GM10266 (cell line): ENCODE data around the gene A4GALT.
"Not testable (repeated sequence)": the region's sequence is repeated elsewhere in the genome, so short reads cannot be mapped to it uniquely, and the experiment has no call there.

Experiments used
- DNase-seq: peaks from one replicate; pipeline ENCODE4 v3.0.0; 2012; ENCODE audit errors: extremely low spot score
- CTCF ChIP-seq: IDR thresholded peaks from 2 replicates; pipeline ENCODE4 v1.5.1; 2012; ENCODE audit warnings: mild to moderate bottlenecking, low read depth; ENCODE audit not compliant: control insufficient read depth, insufficient read depth; ENCODE audit errors: missing control alignments

Gene A4GALT

GRCh38 chr22:42676059-42676607 lies 44.5 kb downstream of the A4GALT start:
- DNase-seq = no peak
- TF ChIP-seq CTCF = no peak

- TF ChIP-seq CTCF = no peak
- no peak for DNase-seq
Measured at GRCh38 chr22:42673898-42674401, 46.7 kb downstream of the A4GALT start.

- DNase-seq = not testable (repeated sequence)
Measured at GRCh38 chr22:42673071-42673470, 47.6 kb downstream of the A4GALT start.

DNA sequence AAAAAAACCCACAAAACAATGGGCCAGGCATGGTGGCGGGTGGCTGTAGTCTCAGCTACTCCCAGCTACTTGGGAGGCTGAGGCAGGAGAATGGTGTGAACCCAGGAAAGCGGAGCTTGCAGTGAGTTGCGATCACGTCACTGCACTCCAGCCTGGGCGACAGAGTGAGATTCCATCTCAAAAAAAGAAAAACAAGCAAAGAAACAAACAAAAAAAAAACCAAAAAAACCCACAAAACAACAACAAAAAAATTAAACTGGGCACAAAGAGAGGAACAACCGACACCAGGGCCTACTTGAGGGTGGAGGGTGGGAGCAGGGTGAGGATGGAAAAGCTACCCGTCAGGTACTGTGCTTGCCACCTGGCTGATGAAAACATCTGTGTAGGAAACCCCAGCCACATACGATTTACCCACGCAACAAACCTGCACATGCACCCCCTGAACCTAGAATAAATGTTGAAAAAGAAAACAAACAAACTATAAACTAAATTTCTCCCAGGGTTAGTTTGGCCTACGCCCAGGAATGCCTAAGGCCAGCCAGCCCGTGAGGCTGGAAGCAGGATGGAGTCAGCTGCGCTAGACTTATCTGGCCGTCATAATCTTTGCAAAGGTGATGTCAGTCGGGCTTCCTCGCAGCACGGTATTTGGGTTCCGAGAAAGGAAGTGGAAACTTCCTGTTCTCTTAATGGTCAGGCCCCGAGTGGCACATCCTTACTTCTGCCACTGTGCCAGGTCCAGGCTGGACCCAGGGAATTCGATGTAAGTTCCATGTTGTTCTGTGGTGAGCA lies 49.6 kb downstream of the A4GALT start:
- no peak for TF ChIP-seq CTCF
- no peak for DNase-seq

- no peak for TF ChIP-seq CTCF
- DNase-seq = no peak
Measured at GRCh38 chr22:42670046-42670445, 50.6 kb downstream of the A4GALT start.

- not testable (repeated sequence) for DNase-seq
Measured at GRCh38 chr22:42666393-42666792, 54.3 kb downstream of the A4GALT start.

GRCh38 chr22:42664976-42665831 lies 55.5 kb downstream of the A4GALT start:
- no peak for DNase-seq
- TF ChIP-seq CTCF = no peak
